IPS DF 4.7 (cell line): Measurements from ENCODE around the gene FANK1.

ENCODE experiments used
- DNase-seq: peaks from one replicate; pipeline ENCODE4 v3.0.0-alpha.2; 2013; ENCODE audit warnings: low spot score; ENCODE audit errors: extremely low read depth

Gene FANK1

GRCh38 chr10:125985557-125986240 lies 89.3 kb downstream of the FANK1 start:
- no peak for DNase-seq

GRCh38 chr10:125989791-125990190 lies 93.4 kb downstream of the FANK1 start:
- no peak for DNase-seq

- DNase-seq, result no peak
Measured at GRCh38 chr10:125990974-125991373, 94.6 kb downstream of the FANK1 start.

- DNase-seq, result no peak
Measured at GRCh38 chr10:125991392-125991791, 95.0 kb downstream of the FANK1 start.

GRCh38 chr10:125992254-125992653 lies 95.9 kb downstream of the FANK1 start:
- DNase-seq, result no peak

GRCh38 chr10:125994601-125995000 lies 98.2 kb downstream of the FANK1 start:
- DNase-seq, result no peak

- DNase-seq, result no peak
Measured at GRCh38 chr10:125995726-125996304, 99.5 kb downstream of the FANK1 start.

GRCh38 chr10:125997586-125997985 lies 101.2 kb downstream of the FANK1 start:
- no peak for DNase-seq

- DNase-seq, result no peak
Measured at GRCh38 chr10:125999694-126000093, 103.3 kb downstream of the FANK1 start.

- DNase-seq, result no peak
Measured at GRCh38 chr10:126001576-126001975, 105.2 kb downstream of the FANK1 start.

- no peak for DNase-seq
Measured at GRCh38 chr10:126004752-126005151, 108.4 kb downstream of the FANK1 start.

GRCh38 chr10:126006264-126006663 lies 109.9 kb downstream of the FANK1 start:
- DNase-seq, result no peak

- DNase-seq, result no peak
Measured at GRCh38 chr10:126006906-126007305, 110.5 kb downstream of the FANK1 start.

- no peak for DNase-seq
Measured at GRCh38 chr10:126009650-126010049, 113.3 kb downstream of the FANK1 start.

GRCh38 chr10:126011995-126012394 lies 115.6 kb downstream of the FANK1 start:
- no peak for DNase-seq

- DNase-seq, result no peak
Measured at GRCh38 chr10:126012485-126012884, 116.1 kb downstream of the FANK1 start.

GRCh38 chr10:126013489-126014281 lies 117.3 kb downstream of the FANK1 start:
- DNase-seq, result no peak

GRCh38 chr10:126014309-126014708 lies 117.9 kb downstream of the FANK1 start:
- no peak for DNase-seq

- no peak for DNase-seq
Measured at GRCh38 chr10:126015413-126015812, 119.0 kb downstream of the FANK1 start.

- DNase-seq, result no peak
Measured at GRCh38 chr10:126016156-126016805, 119.9 kb downstream of the FANK1 start.

- DNase-seq, result no peak
Measured at GRCh38 chr10:126016882-126017281, 120.5 kb downstream of the FANK1 start.

GRCh38 chr10:126017961-126018560 lies 121.7 kb downstream of the FANK1 start:
- no peak for DNase-seq
